DMS 273 (cell line): ENCODE data around the gene USP44.

Source experiments
- DNase-seq: peaks from one replicate; lab custom pipeline; 2025; ENCODE audit not compliant: unreplicated experiment; lab: John Stamatoyannopoulos, UW

USP44 gene

DNA sequence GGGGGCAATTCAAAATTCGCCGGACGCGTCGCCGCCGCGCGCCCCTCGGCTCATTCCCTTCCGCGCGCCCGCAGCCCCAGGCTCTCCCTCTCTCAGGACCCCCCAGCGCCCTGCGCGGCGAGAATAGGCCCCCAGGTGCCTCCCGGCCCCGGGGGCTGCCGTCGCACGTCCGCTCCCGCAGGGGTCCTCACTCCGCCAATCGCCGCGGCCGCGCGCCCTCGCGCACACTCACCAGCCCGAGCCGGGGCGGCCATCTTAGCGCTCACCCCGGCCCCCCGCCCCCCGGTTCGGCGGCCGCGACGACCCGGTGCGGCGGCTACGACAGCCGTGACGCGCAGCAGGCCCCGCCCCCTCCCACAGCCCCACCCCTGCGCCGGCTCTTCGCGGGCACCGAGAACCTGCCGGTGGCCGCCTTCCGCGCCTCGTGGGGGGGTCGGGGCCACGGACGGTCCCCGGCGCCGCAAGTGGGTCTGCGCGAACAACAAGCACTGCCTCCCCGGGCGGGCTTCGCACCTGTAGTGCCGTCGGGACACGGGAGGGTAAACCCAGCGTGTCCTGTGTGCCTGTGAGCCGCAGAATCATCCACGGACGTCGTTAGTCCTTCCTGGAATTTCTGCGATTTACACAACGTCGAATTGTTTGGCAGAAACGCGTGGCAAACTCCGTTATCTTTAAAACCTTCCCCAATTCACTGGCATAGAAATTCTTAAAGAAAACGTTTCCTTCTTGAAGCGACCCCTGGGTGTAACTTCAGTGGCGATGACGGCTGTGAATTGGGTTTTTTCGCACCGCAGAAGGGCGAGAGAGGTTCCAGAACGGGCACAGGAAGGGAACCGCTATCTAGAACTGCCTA, 2.5 kb downstream of the USP44 start:
- peak; percentile 75 for DNase-seq

DNA sequence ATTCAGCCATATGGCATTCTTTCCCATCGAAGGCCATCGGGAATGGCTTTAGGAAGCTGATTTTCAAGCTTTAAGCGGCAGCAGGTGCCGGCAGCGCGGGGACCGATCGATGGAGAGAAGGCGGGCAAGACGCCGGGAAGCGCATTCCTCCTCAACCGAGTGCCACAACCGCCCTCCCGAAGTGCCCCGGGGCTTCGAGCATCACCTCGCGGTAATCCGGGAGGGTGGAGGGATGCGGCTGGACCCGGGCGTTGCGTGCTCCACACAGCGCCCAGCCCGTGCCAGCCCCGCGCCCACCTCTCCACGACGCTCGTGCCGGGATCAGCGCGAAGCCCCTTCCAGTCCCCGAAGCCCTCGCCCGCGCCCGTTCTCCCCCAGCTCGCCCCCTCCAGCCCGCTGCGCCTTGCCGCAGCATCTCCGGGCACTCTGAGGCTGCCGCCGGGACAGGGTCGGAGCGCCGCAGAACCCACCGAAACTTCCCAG, 3.2 kb downstream of the USP44 start:
- DNase-seq, result peak; percentile 48

DNA sequence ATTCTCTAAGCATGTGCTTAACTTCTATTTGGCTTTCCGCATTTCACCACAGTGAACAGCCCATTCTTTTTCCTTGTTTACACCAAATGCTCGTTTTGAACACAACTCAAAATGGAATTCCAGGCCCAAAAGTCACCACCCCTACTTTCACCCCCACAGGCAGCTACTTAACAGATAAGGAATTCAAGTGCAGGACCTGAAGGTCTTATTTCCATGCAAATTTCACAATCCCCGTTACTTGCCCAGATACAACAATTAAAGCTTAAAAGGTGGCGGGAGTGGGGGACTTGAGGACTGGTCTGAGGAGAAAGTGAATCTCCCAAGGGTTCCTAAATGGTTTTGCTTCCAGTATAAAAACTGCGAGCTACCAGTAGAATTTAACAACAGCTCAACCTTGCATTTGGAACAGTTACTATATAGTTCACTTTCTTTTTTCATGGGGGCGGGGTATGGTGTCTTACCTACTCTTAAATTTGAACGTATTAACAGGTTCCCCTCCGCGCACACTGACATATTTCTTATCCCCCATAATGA, 3.7 kb downstream of the USP44 start:
- DNase-seq, result no peak

DNA sequence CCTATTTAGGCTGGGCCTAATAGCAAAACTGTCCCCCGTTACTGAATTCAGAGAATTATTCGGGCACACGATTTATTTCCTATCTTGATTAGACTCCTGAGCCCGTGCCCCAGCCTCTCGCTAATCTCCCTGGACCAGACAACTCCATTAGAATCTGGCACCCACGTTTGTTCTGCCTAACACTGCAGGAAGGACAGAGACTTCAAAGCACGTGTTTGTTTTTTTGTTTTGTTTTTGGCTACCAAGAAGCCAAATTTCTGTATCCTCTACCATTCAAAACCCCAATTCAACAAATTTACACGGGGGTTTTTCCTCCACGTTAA, 4.8 kb downstream of the USP44 start:
- DNase-seq, result no peak

DNA sequence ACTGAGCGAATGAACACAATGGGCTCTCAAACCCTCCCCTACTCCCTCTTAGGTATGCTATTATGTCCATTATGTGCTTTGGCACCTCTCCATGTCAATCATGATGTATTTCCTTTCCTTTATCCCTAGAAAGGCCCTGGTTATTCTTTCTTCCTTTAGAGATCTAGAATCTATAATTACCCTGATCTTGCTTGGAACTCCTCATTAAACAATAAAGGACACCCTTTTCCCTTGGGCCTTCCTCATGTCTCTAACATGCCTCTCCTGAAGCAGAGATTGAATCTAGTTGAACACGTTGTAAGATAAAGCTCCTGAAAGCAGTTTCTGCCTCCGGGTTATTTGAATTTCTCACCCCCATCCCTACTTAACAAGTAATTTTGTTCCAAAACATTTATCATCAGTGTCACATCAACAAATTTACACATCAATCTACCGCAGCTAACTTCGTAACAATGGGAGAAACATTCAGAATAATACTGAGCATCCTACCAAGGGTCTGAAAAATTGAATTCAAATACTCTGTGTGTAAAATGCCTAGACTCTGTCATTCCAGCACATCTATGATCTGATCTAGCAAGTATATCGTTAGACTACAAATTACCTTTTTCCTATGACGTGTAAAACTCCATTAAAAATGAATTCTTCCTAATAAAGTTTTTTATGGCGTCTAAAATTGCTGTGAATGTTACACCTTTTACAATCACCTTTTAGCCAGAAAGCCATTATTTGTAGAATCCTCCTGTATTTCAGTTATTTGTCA, 5.4 kb downstream of the USP44 start:
- DNase-seq, result no peak

DNA sequence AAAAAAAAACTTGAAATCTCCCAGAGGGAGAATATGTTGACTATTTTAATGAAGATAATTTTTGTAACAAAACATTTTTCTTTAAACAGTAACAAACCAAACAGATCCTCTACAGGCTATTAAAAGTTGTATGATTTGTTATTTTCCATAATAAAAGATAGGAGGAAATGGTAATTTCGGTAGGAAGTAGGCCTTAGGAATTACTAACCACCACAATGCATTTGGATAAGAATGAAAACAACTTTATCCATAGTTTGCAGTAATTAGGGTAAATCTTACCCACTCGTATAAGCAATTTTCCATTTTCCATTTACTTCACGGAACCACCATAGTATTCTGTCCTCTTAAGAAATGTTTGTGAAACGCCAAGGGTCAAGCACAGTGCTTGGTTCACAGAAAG, 6.0 kb downstream of the USP44 start:
- DNase-seq, result no peak

DNA sequence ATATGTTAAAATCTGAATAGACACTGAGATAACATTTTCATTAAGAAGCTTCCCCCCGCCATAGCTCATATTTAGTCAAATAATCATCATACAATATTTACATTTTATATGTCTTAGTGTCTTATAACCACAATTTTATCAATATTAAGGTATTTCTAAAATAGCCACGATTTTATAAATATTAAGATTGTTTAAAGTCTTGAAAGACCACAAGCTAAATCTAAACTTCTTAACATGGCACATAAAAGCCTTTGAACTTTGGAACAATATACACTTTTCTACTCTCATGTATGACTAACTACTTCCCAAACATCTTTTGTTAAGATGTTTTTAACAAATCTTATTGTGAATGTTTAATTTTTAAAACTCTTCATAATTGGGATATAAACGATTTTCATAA, 6.5 kb downstream of the USP44 start:
- no peak for DNase-seq

DNA sequence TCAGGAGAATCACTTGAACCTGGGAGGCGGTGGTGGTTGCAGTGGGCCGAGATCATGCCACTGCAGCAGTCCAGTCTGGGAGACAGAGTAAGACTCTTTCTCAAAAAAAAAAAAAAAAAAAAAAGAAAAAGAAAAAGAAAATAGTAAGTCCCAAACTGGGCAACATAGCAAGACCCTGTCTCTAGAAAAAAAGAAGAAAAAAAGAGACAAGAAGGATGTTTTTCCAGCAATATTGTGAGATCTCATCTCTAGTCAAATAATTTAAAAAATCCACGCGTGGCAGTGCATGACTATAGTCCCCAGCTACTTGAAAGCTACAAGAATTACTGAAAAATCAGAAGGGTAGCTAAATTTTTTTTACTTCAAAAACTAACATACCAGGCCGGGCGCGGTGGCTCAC, 8.0 kb downstream of the USP44 start:
- DNase-seq, result no peak

DNA sequence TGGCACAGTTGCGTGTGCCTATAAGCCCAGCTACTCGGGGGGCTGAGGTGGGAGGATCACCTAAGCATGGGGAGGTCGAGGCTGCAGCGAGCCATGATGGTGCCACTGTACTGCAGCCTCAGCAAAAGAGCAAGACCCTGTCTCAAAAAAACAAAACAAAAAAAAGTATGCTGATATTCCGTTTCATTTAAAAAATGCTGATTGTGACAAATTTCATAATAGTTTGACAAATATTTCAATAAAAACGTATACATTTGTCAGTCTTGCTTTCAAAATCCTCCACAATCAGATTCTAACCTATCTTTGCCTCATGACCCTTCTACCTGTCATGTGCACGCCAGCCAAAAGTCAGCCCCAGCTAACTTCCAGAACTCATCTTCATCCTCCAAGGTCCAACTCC, 9.8 kb downstream of the USP44 start:
- no peak for DNase-seq

DNA sequence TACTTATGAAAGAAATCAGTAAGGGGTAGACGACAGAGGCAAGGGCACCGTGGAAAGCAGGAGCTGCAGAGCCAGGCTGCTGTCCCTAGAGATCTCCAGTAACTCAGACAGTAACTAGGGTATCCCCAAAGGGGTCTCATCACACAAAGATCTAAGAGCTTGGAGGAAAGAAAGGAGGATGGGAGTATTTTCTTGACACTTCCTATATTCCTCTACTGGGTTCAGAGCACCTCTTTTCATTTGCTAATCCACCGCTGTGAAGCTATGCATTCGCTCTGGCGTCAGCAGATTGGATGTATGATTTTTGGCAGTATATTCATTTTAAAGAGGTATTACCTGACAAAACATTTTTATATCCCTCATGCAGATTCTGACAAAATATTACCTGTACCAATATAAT, 12.6 kb downstream of the USP44 start:
- DNase-seq, result no peak

DNA sequence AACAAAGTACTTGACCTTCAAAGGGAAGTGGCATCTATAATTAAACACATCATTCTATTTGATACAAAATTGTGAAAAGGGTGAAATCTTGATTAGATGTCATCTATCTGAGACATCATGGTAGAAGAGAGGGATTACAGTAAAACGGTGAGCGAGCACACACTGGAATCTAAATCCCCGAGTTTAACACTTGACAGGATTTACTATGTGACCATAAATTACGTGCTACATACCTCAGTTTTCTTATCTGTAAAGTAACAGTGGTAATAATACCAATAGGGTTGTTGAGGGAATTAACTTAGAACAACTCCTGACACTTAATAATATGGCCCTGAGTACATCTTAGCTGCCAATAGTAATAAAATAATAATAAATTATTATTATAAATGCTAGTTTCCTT, 13.3 kb downstream of the USP44 start:
- DNase-seq, result no peak

DNA sequence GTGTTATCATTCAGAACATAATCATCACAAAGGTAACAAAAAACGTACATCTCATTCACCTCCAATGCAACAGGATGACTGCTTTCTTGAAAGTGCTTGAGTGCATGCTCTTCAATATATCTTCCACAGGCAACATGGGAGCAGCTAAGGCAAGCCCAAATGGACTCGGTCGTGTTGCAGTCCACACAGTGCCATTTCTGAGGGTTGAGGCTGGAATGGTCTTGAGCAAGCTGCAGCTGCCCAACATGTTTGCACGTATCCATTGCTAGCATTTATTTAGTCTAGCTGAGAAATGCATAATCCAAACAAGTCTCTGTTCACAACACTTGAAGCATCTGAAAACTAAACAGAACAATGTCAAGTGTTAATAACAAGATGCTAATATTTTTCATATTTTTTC, 17.3 kb downstream of the USP44 start:
- no peak for DNase-seq

DNA sequence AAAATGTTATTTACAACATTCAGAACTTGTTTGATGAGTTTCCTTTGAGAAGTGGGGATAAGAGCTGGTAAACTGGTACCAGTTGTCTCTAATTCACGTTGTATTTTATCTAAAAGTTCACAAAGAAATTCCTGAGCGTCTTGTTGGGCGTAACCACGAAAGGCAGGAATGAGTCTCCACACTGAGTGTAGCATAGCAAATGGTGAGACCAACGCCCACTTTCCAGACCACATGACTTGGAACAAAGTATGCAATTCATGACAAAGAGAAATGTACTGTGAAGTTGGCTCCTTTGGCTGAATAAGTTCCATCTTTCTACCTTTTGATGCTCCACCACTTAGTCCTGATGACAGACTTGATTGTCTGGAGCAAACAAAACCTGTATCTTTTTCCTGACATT, 18.4 kb downstream of the USP44 start:
- no peak for DNase-seq

DNA sequence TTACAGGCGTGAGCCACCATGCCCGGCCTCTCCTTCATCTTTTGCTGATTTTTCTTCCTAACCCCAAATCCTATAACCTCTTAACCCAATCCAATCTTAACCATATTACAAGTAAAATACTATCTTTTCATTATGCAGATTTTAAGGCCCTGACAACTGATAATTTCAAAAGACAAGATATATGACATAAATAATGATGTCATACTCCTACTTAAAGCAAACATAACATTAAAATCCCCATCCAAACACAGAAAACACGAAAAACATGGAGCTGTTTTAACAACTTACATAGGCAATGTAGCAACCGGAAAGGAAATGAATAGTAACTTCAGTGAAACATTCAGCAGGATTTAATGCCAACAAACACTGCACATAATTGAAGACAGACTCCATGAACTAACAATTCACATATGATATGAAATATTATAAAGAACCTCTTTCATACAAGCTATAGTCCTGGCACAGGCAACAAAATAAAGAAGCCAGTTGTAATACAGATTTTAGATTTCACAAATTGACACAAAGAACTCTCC, 21.5 kb downstream of the USP44 start:
- DNase-seq, result no peak

DNA sequence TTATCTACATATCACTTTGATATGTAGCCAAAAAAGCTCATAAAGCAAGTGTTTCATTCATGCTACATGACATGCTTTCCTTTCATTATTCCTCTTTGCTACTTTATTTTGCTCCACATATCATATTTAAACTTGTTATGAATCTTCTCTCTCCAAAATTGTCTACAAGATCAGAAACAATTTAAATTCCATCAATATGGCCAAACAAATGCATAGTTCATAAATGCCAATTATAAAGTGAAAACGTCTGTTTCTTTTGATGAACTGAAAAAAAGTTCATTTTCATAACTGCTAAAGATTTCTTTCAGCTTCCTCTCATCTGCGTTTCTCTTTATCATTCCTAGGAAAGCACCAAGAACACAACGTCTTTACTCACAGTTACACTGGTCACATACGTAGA, 22.8 kb downstream of the USP44 start:
- no peak for DNase-seq

DNA sequence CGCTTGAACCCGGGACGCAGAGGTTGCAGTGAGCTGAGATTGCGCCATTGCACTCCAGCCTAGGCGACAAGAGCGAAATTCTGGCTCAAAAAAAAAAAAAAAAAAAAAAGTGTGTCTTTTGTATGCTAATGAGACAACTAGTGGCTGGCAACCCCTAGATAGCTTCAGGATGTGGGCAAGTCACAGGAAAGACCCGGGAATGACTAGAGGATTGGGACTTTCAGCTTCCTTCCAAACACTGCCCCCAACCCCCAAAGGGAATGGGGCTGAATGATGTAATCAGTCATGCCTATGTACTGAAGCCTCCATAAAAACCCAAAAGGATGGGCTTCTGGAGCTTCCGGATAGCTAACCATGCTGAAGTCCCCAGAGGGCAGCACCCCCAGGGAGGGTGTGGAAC, 28.6 kb downstream of the USP44 start:
- DNase-seq, result peak; percentile 2

DNA sequence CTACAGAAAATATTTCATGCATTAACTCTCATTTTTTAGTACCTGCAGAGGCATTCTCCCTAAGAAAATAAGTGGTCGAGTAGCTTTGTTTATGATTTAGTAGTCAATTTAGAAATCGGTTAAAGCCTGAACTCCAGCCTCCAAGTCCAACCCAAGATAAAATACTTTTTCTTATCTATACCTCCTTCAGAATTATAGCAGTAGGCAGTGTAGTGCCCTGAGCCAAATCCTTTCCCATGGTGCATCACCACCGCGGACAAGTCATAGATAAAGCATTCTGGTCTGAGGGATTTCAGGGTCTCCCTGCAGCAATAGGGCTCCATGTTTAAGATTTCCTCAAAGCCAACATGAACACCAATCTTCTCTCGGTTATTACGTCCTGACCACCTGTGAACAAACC, 30.5 kb downstream of the USP44 start:
- DNase-seq, result no peak

DNA sequence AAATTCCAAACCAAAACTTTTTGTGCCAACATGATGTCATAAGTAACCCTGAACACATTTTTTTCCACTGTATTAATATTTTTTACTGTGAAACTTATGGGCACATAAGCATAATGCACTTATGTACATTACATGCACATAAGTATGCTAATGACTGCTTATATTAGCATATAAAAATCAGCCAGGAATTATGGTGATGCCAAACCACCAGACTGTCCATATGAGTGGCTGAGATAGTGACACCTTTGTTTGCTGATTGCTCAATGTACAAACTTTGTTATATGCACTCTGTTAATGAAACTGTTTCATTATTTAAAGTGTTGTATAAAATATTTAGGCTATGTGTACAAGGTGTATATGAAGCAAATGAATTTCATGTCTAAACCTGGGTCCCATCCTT, 32.3 kb downstream of the USP44 start:
- DNase-seq, result no peak

DNA sequence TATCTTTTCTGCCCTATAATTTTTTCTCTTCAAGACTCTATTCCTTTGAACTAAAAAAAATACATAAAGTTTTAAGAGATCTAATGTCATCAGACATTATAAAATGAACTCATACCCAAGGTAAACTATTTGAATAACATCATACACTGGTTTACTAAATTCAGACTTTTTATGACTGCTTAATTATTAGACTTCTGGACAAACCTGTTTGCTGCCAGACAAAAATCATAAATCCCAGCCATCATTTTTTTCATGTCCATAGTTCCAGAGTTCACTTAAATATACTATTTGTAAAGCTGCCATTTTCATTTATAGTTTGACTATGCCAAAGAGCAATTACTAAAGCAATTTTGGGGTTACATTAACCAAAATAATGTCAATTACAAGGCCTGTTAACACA, 34.0 kb downstream of the USP44 start:
- no peak for DNase-seq

DNA sequence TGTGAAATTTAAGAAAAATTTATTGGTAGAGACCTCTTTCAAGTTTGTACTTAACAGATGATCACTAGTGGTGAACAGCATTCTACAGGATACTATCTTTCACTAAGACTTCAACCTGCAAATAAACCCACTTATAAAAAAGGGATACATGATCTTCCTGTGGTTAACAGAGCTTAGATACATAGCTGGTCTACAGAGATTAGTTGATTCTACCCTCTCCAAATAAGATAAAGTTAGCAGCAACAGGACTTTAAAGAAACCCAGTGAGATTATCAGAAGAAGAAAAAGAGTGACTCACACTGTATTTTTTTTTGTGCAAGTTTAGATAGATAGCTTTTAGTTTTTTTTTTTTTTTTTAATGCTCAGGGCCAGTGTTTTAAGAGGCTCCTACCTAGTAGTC, 34.5 kb downstream of the USP44 start:
- no peak for DNase-seq

DNA sequence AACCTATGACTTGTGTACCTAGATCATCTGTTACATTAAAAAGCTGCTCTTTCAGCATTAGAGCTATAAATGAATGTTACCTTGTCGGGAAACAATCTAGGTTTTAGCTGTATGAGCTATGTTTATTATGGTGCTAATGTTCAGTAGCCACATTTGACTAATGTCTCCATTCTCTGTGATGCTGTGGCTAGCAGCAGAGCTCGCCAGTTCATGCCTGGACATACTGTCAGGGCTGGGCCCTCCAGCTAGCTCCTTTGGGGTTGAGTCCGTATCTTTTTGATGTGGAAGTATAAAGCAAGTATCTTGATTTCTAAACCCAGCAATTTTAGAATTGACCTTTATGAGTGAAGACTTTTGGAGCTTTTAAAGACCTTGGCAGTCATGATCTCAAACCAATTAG, 36.1 kb downstream of the USP44 start:
- no peak for DNase-seq

DNA sequence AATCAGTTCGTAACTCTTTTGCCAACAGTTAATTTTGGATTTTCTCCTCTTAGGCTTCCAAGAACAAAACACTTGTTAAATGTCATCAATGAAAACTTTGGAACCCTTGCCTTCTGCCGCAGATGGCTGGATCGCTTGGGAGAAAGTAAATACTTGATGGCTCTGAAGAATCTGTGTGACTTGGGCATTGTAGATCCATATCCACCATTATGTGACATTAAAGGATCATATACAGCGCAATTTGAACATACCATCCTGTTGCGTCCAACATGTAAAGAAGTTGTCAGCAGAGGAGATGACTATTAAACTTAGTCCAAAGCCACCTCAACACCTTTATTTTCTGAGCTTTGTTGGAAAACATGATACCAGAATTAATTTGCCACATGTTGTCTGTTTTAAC, 37.7 kb downstream of the USP44 start:
- no peak for DNase-seq
